ENCODE measurements around the gene GRAMD1A.
"Not testable (repeated sequence)": the region's sequence is repeated elsewhere in the genome, so short reads cannot be mapped to it uniquely, and the experiment has no call there.

The GRAMD1A gene

GRCh38 chr19:34979819-34980640 is 20.1 kb upstream of the GRAMD1A start:
- DNase-seq: no peak

GRCh38 chr19:34982275-34982674 is 17.8 kb upstream of the GRAMD1A start:
- DNase-seq: no peak

- DNase-seq: no peak
These were observed 16.3 kb upstream of the GRAMD1A start for GRCh38 chr19:34983786-34984185.

- no peak for DNase-seq
These were observed 15.8 kb upstream of the GRAMD1A start for GRCh38 chr19:34984287-34984686.

GRCh38 chr19:34985249-34986022 is 14.7 kb upstream of the GRAMD1A start:
- no peak for DNase-seq

GRCh38 chr19:34988119-34988518 is 12.0 kb upstream of the GRAMD1A start:
- DNase-seq: no peak

- DNase-seq: no peak
These were observed 10.8 kb upstream of the GRAMD1A start for GRCh38 chr19:34989298-34989697.

- no peak for DNase-seq
These were observed 9.4 kb upstream of the GRAMD1A start for GRCh38 chr19:34990578-34991192.

GRCh38 chr19:34991542-34992333 is 8.4 kb upstream of the GRAMD1A start:
- no peak for DNase-seq

GRCh38 chr19:34992582-34992981 is 7.5 kb upstream of the GRAMD1A start:
- DNase-seq: not testable (repeated sequence)

GRCh38 chr19:34994286-34994642 is 5.9 kb upstream of the GRAMD1A start:
- DNase-seq: no peak

GRCh38 chr19:34994643-34995541 is 5.2 kb upstream of the GRAMD1A start:
- DNase-seq: no peak

GRCh38 chr19:34995551-34995950 is 4.6 kb upstream of the GRAMD1A start:
- no peak for DNase-seq

GRCh38 chr19:34997071-34997617 is 3.0 kb upstream of the GRAMD1A start:
- DNase-seq: no peak

GRCh38 chr19:34998224-34998623 is 1.9 kb upstream of the GRAMD1A start:
- not testable (repeated sequence) for DNase-seq

GRCh38 chr19:34998777-34999497 is 1.2 kb upstream of the GRAMD1A start:
- DNase-seq: no peak

GRCh38 chr19:35000338-35000646 is 169 bp downstream of the GRAMD1A start:
- DNase-seq: no peak

GRCh38 chr19:35000647-35001501 is 751 bp downstream of the GRAMD1A start:
- DNase-seq: peak; percentile 66

GRCh38 chr19:35002037-35002535 is 2.0 kb downstream of the GRAMD1A start:
- no peak for DNase-seq

All from activated naive CD4-positive, alpha-beta T cell treated with anti-CD3 and anti-CD28 coated beads, Interleukin-2, amount 50 U/mL, for 16 hours (primary cell).